GM13976 (cell line): Measurements from ENCODE around the gene TRPM1.

Source experiments
- DNase-seq: peaks from one replicate; pipeline ENCODE4 v3.0.0; 2012; ENCODE audit warnings: low spot score
- in situ Hi-C: fragments of 300-500 bp; cut with MboI; formaldehyde crosslinking; loops from one replicate; pipeline ENCODE4 v1.12.0; 2022; ENCODE audit warnings: low sequenced_read_pairs, mixed read lengths, inconsistent platforms; ENCODE audit not compliant: unreplicated experiment
- TF ChIP-seq, protein P1 (sequence below): IDR thresholded peaks from 2 replicates; pipeline ENCODE4 v1.5.1; 2012; ENCODE audit warnings: borderline replicate concordance, mild to moderate bottlenecking; ENCODE audit not compliant: insufficient read depth; ENCODE audit errors: extremely low read depth, missing control alignments, control extremely low read depth

TRPM1 gene

DNA sequence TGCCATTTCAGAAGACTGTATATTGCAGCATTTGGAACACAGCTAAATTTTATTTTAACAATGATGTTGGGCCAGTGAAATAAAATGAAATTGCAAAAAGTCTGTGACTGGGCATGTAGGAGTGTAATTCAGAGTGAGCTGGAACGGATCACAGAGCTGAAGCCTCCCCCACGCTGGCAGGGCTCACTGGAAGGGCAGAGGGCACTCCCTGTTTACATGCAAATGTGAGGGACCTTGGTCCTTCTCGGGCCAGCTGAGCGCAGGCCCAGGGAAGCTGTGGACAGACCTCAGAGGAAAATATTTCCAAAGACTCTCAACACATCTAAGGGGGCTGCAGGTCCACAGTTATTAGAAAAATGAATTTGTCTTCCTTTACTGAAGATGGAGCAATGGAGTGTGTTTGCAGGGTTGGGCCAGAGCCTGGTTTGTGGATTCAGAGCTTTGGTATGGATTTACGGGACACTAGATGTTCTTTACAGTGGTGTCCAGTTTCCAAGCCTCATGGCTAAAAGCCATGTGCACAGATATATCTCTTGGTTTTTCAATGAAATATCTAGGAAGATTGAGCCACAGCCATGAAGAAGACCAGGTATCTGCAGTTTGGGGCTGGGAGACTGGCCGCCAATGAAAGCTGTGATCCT is 32.0 kb downstream of the TRPM1 start:
- DNase-seq: no peak
- in situ Hi-C loops: no loop called here

DNA sequence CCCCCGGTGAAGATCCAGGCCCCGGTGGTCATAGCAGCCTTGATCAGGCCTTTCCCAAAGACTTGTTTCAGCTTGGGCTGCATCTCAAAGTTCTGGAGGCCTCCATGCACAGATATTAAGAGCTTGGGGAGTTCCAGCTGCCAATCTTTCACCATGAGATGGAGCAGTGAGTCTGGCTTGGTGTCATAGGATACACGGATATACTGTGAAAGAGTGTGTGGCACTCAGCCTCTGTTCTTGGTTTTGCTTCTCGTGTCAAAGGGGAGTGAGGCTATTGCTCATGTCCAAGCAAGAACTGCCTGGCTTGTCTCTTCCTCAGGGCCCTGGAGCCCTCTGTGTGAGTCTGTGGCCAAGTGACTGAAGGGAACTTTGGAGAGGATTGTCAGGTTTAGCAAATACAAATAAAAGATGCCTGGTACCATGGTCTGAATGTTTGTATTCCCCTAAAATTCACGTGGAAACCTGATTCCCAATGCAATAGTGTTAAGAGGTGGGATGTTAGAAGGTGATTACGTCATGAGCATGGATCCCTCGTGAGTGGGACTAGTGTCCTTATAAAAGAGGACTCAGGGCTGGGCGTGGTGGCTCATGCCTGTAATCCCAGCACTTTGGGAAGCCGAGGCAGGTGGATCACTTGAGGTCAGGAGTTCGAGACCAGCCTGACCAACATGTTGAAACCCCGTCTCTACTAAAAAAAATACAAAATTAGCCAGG is 33.5 kb downstream of the TRPM1 start:
- TF ChIP-seq, protein P1, sequence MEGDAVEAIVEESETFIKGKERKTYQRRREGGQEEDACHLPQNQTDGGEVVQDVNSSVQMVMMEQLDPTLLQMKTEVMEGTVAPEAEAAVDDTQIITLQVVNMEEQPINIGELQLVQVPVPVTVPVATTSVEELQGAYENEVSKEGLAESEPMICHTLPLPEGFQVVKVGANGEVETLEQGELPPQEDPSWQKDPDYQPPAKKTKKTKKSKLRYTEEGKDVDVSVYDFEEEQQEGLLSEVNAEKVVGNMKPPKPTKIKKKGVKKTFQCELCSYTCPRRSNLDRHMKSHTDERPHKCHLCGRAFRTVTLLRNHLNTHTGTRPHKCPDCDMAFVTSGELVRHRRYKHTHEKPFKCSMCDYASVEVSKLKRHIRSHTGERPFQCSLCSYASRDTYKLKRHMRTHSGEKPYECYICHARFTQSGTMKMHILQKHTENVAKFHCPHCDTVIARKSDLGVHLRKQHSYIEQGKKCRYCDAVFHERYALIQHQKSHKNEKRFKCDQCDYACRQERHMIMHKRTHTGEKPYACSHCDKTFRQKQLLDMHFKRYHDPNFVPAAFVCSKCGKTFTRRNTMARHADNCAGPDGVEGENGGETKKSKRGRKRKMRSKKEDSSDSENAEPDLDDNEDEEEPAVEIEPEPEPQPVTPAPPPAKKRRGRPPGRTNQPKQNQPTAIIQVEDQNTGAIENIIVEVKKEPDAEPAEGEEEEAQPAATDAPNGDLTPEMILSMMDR: no peak
- DNase-seq: no peak
- in situ Hi-C loops: no loop called here

More for the DNA sequence above, 32.0 kb downstream of the TRPM1 start:
- TF ChIP-seq, protein P1: no peak

DNA sequence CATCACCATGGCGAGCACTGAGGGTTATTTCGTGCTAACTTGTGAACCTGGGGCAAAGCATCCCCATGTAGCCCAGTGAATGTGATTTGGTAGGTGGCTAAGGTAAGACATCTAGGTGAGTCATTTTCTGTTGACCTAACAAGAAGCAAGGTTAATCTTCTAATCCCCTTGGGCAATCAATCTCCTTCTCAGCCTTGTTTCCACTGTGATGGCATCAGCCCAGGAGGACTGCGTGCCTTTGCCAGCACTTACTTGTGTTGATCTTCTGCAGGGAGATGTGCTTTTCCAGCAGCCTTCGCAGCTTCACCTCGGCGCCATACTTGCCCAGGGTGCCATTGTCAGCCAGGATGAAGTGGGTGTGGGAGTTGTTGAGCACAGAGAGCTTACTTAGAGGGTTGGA is 35.7 kb downstream of the TRPM1 start:
- DNase-seq: no peak
- in situ Hi-C loops: no loop called here
- TF ChIP-seq, protein P1: no peak

DNA sequence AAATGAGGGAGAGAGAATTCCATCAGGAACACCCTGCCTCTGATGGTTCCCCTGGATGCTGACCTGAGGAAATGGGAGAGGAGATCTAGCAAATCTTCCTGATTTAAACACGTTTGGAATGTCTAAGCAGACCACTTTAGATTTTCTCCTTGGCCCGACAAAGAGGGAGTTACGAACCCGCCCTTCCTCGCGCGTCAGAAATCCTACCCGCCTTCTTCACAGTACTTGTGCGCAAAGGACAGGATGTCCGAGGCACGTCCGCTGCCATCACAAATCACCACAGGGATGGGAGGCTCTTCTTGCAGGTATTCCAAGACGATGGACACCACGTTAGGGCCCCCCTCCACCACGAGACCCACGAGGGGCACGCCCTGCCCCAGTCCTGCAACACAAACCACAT is 38.6 kb downstream of the TRPM1 start:
- no peak for DNase-seq
- TF ChIP-seq, protein P1: no peak
- in situ Hi-C loops: no loop called here

DNA sequence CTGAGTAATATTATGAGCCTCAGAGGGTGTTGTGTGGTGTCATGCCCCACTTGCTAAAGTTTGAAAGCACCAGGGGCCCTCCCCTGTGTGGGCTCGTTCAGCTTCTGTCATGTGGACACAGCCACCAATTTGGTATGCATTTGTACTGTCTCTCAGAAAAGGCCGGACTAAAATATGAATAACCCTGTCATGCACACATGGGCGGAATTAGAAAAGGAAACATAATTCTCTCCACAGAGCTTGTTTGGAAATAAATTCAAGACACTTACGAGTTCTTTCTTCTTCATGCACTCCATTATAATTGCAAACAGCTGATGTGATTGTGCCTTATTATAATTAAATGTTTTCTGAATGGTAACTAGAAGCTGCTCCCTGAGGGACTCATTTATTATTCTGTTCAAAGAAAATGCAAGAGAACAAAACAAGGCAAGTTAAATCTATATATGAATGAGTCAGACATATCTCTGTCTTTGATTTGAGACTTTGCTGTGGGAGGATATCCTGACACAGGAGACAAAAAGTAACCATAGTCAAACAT is 39.1 kb downstream of the TRPM1 start:
- no peak for DNase-seq
- in situ Hi-C loops: no loop called here
- TF ChIP-seq, protein P1: no peak

DNA sequence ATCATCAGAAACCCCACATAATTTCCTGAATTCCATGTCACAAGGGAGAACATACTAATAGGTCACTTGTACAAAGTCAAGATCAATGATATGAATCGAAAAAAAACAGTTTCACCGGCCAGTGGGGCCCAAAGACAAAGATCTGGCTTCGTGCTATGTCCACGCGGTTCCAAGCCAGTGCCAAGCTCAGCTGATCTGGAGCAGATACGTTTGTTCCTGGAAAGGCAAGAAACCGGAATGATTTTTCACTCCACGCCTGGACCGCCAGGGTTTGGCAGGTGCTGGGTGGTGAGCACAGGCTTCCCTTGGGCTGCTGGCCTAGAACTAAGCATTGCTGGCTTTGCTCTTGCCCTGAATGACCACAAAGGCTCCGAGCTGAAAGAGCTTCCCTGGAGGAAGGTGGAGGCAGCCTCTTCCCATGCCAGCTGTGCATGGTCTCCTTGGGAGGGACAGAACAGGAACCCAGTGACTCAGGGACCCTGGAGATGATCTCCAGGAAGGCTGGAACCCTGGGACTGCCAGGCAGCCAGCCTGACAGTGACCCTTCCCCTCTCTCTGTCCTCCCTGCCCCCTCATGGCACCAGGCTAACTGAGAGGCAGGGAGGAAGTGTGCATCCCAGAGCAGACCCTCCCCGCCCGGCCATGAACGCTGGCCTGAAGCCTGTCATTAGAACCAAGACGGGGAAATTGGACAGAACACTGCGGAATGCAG is 40.9 kb downstream of the TRPM1 start:
- DNase-seq: no peak
- in situ Hi-C loops: no loop called here
- TF ChIP-seq, protein P1: no peak
